ENCODE measurements around the gene IGFALS.

The IGFALS gene

DNA sequence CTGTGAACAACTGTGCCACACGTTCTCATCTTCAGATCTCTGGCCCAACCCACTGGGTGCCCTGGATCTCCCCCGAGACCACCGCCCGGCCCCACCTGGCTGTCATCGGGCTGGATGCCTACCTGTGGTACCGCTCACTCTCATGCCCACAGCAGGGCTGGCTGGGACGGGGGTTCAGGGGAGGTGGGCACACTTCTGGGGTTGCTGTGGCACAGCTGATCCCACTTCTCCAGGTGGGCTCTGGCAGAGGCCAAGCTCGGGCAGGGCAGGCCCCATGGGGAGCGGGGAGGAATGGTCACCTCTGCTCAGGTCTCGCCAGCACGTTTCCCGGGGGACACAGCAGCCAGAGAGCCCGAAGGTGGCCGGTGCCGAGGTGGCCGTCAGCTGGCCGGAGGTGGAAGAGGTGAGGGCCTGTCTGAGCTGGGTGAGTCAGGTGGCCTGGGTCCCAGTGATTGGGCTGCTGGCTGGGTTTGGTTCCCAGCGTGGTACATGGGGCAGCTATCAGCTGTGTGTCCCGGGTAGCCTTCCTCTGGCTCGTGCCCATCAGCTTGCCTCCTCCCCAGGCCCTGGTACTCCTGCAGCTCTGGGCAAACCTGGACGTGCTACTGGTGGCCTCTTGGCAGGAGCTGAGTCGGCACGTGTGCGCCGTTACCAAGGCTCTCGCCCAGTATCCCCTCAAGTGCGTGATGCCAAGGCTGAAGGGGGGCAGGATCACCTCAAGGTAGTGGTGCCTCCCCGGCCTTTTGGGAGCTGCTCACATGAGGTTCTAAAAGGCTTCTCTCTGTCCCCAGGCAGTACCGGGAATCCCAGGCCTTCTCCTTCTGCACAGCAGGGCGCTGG is 18.3 kb downstream of the IGFALS start:
- DNase-seq, result no peak

DNA sequence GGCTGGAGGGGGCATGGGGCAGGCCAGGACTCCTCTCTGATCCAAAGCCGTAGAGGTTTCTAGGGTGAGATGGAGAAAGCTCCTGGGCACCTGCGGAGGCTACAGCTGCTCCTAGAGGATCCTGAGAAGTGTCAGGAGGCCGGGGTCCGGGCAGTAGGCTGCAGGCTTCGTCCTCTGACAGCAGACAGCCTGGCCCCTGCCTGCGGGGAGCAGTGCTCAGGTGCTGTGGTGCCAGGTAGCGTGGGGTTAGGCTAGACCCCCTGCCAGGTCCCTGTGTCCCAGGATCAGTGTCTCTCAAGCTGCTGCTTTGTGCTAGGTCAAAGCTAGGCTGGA is 19.1 kb downstream of the IGFALS start:
- DNase-seq, result no peak

DNA sequence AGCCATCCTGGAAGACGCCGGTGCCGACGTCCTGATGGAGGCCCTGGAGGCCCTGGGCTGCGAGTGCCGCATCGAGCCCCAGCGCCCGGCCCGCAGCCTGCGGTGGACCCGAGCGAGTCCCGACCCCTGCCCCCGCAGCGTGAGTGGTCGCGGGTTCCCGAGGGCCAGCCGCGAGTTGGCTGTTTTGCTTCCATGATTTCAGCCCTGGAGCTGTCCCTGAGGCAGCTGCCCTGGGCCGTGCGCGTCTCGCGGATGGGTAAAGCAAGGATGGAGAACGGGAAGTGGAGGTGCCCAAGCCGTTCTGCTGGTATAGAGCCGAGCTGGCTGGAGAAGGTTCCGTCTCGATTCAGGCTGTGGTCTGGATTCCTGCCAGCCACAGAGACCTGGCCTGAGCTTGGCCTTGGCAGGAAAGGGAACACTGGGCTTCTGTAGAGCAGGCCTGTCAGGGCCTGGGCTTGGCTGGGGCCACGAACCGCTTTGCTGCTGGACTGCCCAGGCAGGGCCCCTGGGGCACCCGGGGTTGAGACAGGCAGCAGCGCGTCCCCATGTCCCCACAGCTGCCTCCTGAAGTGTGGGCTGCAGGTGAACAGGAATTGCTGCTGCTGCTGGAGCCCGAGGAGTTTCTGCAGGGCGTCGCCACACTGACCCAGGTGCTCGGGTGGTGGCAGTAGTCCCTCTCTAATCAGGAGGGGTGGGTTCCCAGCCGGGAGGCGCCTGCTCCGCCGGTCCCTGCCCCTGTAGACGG is 19.6 kb downstream of the IGFALS start:
- DNase-seq, result no peak

DNA sequence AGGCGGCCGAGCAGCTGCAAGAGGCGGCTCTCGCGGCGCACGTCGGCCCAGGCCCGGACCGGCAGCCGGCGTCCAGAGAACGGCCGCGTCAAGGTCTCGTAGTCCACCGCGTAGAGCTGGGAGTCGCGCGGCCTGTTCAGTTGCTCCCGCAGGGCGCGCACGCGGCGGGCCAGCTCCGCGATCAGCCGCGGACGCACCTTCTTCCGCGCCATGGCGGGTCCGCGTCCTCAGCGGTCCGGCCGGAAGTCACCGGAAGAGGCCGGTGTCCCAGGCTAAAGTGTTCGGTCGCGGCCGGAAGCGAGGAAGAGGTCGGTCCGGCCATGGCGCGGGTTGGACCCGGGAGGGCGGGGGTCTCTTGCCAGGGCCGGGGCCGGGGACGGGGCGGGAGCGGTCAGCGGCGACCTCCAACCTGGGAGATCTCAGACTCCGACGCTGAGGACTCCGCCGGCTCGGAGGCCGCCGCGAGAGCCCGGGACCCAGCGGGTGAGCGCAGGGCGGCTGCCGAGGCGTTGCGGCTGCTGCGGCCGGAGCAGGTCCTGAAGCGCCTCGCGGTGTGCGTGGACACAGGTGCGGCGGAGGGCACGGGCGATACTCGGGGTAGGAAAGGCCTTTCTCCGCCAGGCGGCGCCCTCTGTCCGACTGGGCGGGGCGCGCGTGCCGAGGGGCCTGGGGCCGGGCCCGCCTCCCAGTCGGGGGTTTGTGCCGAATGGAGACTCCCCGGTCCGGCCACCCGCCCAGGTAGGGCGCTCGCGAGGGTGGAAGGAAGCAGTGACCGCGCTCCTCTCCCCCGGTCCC is 20.4 kb downstream of the IGFALS start, which contains the start of gene MRPS34:
MRPS34 (minus strand) TSS at position 227 of the 795 bp plus-strand sequence; CDS start at position 212, 15 bp downstream.
- peak; percentile 74 to 79 for DNase-seq

DNA sequence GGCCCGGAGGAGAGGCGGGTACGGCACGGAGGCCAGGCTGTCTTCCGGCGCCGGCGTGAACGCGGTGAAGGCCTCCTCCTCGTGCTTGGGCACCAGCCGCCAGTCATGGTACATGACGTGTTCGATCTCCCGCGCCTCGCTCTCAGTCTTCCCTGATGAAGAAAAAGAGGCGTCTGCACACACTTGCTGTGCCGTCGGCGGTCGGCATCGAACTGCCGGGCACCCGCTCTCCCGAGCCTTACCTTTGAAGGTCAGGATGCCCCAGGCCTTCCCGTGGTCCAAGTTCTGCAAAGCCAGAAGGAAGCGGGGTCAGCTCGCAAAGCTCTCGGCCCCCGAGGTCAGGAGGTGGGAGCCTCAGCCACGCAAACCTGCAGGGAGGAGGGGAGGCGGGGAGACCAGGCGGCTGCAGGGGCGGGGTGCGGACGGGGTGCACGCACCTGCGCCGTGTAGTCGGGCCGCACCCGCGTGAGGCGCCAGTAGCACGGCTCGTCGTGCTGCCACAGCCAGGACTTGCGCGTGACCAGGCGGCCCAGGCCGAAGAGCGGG is 21.1 kb downstream of the IGFALS start, which contains the start of gene EME2:
EME2 (plus strand) TSS at position 449 of the 546 bp plus-strand sequence. CDS start 418 bp downstream, outside the sequence.
- peak; percentile 39 to 44 for DNase-seq

DNA sequence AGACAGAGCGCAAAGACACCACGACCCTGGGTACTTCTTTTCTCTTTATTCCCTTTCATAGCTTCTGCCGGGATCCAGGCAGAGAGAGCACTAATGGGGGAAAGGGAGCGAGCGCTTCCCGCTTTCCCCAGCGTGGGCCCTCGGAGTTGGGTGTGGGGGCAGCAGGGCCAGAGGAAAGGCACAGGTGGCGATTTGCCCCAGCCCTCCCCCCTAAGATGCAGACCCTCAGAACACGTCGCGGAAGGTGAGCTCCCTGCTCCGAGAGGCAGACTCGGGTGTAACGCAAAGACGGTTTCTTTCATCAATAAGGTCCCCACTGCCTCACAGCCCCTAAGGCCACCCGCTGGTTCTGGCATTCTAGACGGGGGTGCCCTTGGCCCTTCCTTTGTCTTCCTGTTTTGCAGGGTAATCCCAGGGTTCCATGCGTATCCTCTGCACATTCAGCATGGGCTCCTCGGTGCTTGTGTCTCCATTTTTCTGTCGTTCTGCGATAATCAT is 21.6 kb downstream of the IGFALS start:
- no peak for DNase-seq

DNA sequence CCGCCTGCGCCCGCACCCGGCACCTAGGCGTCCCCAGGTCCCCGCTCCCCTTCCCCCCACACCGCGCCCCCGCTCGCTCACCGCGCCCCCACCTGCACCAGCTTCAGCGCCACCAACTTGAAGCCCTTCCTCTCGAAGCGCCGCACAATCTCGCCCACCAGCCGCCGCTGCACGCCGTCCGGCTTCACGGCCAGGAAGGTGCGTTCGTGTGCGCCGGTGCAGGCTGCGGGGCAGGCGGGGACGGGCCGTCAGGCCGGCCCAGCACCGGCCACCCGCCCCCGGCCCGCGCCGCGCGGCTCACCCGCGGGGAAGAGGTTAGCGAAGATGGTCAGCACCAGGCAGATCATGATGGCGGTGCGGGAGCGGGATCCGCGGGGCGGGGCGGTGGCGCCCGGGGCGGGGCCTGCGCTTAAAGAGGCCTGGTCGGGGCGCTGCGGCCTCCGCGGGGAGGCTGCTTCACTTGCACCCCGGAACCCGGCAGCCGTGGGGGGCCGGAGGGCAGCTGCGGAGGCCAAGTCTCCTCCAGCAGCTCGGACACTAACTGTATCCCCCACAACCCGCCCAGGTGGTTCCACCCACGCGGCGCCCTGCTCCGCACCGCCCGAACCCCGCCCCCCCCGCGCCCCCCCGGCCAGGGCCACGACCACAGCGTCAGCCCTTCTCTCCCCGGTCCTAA is 22.2 kb downstream of the IGFALS start, which contains the start of gene NME3:
NME3 (minus strand) TSS at position 356 of the 676 bp plus-strand sequence; CDS start at position 347, 9 bp downstream.
- peak; percentile 67 to 72 for DNase-seq

DNA sequence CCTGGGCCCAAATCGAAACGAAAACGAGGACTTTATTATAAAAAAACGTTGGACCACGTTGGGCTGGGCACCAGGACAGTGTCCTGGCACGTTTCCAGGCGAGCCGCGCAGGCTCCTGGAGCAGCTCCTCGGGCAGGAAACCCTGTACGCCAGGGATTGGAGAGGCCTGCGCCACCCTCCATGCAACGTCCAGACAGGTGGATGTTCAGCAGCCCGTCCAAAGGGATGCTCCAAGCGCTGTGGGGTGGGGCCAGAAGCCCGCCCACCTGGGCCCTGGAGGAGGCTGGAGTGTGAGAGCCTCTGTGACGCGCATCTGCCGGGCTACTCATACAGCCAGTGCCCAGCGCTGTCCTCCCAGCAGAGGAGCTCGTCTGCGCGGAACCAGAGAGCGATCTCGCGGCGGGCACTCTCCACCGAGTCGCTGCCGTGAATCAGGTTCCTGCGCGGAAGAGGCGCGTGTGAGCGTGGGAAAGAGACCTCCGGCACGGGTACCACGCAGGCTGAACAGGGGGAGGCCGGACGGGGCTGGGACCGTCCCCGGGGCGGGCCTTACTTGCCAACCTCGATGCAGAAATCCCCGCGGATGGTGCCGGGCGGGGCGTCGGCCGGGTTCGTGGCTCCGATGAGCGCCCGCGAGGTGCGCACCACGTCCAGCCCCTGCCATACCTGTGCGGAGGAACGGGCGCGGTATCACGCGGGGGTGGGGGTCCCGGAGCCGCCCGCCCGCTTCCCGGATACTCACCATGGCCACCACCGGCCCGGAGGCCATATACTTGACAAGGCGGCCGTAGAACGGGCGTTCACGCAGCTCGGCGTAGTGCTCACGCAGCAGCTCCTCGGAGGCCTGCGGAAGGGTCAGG is 22.9 kb downstream of the IGFALS start:
- DNase-seq, result peak; percentile 44 to 54

DNA sequence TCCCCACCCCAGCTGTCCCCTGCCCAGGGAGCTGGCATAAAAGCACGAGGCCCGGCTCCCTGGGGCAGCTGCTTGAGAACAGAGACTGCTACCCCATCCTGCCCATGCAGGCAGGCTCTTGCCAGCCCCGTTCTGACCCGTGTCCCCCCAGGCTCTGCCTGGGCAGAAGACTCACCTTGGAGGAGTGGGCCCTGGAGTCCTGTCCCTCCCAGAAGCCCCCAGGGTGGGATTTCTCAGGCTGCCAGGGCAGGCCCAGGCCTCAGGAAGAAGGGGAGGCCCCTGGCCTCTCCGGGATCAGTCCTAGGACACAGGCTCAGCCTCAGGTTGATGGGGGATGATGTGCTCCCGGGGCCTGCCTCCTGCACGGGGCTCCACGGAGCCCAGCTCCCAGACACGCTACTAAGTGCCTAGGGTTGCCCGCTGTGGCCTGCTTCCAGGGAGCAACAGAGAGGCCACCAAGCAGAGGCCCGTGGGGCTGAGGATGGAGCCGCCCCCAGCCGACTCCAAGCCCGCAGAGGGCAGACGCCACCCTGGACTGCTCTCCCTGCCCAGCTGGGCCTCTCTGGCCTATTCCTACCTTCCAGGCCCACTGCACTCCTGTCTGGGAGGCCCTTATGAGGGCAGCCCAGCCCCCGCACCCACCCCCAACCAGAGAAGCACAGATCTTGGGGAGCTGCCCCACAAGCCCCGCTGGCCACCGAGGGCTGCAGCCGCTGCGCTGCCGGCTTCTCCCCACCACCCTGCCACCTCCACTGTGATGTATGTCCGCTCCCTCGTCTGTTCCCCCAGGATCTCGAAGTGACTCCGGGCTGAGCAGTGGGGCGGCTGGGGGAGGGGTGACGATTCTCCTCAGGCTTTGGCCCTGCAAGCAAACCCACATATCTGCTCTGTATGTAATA is 23.9 kb downstream of the IGFALS start:
- no peak for DNase-seq

DNA sequence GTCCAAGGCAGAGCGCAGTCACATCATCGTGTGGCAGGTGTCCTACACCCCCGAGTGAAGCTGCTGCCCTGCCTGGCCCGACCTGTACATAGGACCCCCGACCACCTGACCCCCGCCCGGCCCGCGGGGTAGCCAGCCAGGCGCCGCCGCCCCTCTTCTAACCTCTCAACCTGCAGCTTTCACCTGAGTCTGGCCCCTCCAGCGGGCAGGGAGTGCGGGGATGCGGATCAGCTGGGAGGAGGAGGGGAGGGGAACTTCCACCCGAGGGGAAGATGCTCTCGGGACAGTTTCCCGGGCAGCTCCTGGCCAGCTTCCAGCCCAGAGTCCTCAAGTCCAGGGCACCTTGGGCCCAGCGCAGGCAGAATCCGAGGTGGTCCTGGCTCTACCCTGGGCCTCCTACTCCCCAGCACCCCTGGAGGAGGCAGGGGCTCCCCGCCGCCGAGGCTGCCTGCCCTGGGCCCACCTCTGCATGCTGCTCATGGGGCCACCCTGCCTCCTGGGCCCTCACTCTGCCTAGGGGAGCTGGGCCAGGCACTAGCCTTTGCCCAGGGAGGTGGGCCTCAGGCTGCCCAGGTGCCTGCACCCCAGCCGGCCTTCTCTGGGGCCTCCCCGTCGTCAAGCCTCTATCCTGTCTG is 24.6 kb downstream of the IGFALS start:
- DNase-seq, result no peak

DNA sequence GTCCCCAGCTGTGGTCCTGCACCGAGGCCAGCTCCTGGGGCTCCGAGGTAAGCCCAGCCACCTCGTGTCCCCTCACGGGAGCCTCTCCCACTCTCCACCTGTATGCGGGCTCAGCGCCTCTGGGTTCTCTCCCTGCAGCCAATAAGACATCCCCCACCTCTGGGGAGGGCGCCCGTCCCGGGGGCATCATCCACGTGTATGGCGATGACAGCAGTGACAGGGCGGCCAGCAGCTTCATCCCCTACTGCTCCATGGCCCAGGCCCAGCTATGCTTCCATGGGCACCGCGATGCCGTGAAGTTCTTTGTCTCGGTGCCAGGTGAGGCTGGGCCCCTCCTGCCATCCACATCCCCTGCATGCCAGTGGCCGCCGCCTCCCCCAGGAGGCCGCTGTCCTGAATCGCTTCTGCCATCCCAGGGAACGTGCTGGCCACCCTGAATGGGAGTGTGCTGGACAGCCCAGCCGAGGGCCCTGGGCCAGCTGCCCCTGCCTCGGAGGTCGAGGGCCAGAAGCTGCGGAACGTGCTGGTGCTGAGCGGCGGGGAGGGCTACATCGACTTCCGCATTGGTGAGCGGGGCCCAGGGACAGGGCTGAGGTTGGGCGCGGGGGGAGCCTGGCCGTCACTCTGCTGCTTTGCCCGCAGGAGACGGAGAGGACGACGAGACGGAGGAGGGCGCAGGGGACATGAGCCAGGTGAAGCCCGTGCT is 25.3 kb downstream of the IGFALS start:
- no peak for DNase-seq

DNA sequence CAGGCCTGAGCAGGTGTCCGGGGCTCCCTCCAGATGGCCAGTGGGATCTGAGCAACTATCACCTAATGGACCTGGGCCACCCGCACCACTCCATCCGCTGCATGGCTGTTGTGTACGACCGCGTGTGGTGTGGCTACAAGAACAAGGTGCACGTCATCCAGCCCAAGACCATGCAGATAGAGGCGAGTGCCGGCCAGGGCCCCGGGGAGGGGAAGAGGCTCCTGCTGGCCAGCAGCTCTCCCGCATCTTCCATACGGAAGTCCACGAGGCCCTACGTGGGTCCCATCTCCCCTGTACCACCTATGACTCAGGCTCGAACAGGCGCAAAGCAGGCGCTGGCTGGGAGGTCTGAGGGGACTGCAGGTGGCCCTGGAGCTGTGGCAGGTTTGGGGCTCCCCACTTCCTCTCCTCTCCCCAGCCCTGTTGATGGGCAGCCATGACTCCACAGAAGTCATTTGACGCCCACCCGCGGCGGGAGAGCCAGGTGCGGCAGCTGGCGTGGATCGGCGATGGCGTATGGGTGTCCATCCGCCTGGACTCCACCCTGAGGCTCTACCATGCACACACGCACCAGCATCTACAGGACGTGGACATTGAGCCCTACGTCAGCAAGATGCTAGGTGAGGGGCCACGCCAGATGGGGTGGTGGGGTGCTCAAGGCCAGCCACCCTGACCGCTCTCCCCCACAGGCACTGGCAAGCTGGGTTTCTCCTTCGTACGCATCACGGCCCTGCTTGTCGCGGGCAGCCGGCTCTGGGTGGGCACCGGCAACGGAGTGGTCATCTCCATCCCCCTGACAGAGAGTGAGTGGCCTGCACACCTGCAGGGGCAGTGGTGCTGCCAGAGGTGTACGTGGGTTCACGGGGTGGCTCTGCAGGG is 26.1 kb downstream of the IGFALS start:
- no peak for DNase-seq

DNA sequence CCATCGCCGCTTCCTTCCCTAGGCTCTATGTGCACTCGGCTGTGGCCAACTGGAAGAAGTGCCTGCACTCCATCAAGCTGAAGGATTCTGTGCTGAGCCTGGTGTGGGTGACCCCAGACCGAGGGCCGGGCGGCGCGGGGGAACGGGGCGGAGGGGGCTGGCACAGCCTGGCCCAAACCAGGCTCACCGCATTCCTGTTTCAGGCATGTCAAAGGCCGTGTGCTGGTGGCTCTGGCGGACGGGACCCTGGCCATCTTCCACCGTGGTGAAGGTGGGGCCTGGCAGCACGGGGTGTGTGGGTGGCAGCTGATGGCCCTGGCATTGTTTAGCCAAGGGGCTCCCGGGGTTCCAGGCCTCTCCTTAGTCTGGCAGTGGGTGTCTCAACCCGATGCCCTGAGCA is 26.8 kb downstream of the IGFALS start:
- no peak for DNase-seq

DNA sequence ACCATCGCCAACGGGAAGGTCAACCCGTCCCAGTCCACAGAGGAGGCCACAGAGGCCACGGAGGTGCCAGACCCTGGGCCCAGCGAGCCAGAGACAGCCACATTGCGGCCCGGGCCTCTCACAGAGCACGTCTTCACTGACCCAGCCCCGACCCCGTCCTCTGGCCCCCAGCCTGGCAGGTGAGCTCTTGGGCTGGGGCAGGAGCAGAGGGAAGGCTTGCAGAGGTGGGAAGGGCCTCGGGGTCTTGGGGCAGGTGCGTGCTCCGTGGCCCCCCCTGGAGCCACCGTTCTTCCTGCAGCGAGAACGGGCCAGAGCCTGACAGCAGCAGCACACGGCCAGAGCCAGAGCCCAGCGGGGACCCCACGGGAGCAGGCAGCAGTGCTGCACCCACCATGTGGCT is 27.3 kb downstream of the IGFALS start:
- DNase-seq, result no peak

DNA sequence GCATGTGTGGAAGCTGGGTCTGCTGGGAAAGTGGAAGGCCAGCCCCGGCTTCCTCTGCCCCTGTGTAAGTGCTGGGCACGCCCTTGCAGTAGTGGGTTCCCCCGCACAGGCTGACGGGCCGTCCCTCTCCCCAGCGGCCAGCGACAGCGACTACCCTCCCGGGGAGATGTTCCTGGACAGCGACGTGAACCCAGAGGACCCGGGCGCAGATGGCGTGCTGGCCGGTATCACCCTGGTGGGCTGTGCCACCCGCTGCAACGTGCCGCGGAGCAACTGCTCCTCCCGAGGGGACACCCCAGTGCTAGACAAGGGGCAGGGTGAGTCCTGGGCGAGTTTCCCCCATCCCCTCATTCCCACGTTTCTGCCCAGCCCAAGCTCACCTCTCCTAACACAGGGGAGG is 27.7 kb downstream of the IGFALS start:
- no peak for DNase-seq

DNA sequence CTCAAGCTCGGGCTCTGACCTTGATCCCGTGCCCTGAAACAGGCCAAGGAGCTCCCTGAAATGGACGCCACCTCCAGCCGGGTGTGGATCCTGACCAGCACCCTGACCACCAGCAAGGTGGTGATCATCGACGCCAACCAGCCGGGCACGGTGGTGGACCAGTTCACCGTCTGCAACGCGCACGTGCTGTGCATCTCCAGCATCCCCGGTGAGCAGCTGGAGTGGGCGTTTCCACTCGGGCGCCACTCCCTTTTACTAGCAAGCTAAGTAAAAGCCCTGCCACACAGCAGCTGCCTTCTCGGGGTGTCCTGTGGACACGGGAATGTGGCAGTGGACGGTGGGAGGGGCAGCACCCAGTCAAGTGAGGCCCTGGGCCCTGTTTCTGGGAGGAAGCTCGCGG is 28.5 kb downstream of the IGFALS start:
- DNase-seq, result no peak

All from activated CD4-positive, alpha-beta T cell treated with anti-CD3 and anti-CD28 coated beads for 4 hours (primary cell).